ENCODE results near the gene WASL.

DNA sequence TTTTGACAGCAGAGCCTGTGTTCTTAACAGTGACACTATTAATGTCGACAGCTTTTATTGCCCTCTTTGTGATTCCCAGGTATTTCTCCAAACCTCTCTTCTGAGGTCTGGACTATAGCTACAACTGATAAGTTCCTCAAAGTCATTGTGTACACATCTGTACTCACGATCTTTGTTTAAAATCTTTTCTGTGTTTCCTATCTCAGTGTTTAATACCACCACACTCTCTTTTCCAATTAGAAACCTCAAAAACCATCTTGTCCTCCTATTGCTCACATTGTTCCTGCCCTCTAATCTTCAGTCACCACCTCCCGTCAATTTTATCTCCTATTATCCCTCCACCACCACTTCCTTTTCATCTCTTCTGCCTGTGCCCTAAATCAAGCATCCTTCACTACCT, 12.9 kb upstream of the WASL start:
- TF ChIP-seq, protein P1, sequence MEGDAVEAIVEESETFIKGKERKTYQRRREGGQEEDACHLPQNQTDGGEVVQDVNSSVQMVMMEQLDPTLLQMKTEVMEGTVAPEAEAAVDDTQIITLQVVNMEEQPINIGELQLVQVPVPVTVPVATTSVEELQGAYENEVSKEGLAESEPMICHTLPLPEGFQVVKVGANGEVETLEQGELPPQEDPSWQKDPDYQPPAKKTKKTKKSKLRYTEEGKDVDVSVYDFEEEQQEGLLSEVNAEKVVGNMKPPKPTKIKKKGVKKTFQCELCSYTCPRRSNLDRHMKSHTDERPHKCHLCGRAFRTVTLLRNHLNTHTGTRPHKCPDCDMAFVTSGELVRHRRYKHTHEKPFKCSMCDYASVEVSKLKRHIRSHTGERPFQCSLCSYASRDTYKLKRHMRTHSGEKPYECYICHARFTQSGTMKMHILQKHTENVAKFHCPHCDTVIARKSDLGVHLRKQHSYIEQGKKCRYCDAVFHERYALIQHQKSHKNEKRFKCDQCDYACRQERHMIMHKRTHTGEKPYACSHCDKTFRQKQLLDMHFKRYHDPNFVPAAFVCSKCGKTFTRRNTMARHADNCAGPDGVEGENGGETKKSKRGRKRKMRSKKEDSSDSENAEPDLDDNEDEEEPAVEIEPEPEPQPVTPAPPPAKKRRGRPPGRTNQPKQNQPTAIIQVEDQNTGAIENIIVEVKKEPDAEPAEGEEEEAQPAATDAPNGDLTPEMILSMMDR (IDR thresholded peaks at IDR 0.05): no peak
- TF ChIP-seq POLR2AphosphoS5 (IDR thresholded peaks at IDR 0.05) (no peak), EP300 (IDR thresholded peaks at IDR 0.05) (no peak), POLR2A (IDR thresholded peaks at IDR 0.05) (no peak)
